Panc1 (cell line): ENCODE data around the gene NANOS2. TPM values are rescaled to one million over a fixed set of nuclear protein-coding genes. Genes with fewer than 3 reads are reported as not detected.

ENCODE experiments used
- ATAC-seq: fragments of 200-7000 bp; cut with Tn5 transposase; 2 replicates; pipeline ENCODE4 v1.9.1; 2020; ENCODE audit warnings: mild to moderate bottlenecking, moderate library complexity
- BruUV-seq: library from RNA; stranded (reverse); fragments of 400-500 nt; replicated peaks from 2 replicates; lab custom pipeline; 2021; lab: Mats Ljungman, UMichigan
- CTCF ChIA-PET: fragments of 300-600 bp; sonication (Branson Sonifier 250); formaldehyde crosslinking; loops from one replicate; lab custom pipeline; 2022; ENCODE audit warnings: antibody characterized with exemption; lab: Charles Lee
- POLR2A ChIA-PET: fragments of 300-600 bp; sonication (Branson Sonifier 250); formaldehyde crosslinking; loops from one replicate; lab custom pipeline; 2022; ENCODE audit warnings: antibody characterized with exemption; lab: Charles Lee
- DNase-seq: peaks from one replicate; pipeline ENCODE4 v3.0.0-alpha.2; 2010; ENCODE audit warnings: low read depth, low spot score
- H3K27ac ChIP-seq: 2 replicates; pipeline ENCODE4 v1.5.1; 2011; ENCODE audit warnings: mild to moderate bottlenecking, low read length, inconsistent platforms
- H3K27me3 ChIP-seq: fragments of 200-500 bp; sonication (Bioruptor generic); 2 replicates; pipeline ENCODE4 v1.6.0; 2014; ENCODE audit warnings: low read length, inconsistent platforms; ENCODE audit not compliant: control insufficient read depth, insufficient read depth
- H3K36me3 ChIP-seq: fragments of 200-500 bp; sonication (Bioruptor generic); 2 replicates; pipeline ENCODE4 v1.5.1; 2014; ENCODE audit warnings: inconsistent platforms, mild to moderate bottlenecking, low read length, moderate library complexity; ENCODE audit not compliant: control insufficient read depth, insufficient read depth
- H3K4me1 ChIP-seq: 2 replicates; pipeline ENCODE4 v1.5.1; 2011; ENCODE audit warnings: inconsistent platforms, mild to moderate bottlenecking, low read length, moderate library complexity; ENCODE audit not compliant: control insufficient read depth, insufficient read depth
- H3K4me3 ChIP-seq, 2 experiments: 2 replicates each; pipeline ENCODE4 v1.5.1; 2011 to 2012; ENCODE audit warnings: low read depth in 2 of 2, low read length in 2 of 2, mild to moderate bottlenecking in 2 of 2, inconsistent platforms in 1 of 2, moderate library complexity in 1 of 2
- H3K9me3 ChIP-seq: fragments of 200-500 bp; sonication (Bioruptor generic); 2 replicates; pipeline ENCODE4 v1.5.1; 2014; ENCODE audit warnings: low read depth, mild to moderate bottlenecking, inconsistent platforms, low read length, moderate library complexity; ENCODE audit not compliant: control insufficient read depth, insufficient read depth
- POLR2AphosphoS5 ChIP-seq: IDR thresholded peaks from 2 replicates; pipeline ENCODE4 v1.6.1; 2012; ENCODE audit warnings: mild to moderate bottlenecking, low read depth, low read length, moderate library complexity
- SIN3A ChIP-seq: IDR thresholded peaks from 2 replicates; pipeline ENCODE4 v1.6.1; 2012; ENCODE audit warnings: low read depth, mild to moderate bottlenecking, low read length, moderate library complexity, borderline replicate concordance; ENCODE audit not compliant: insufficient read depth
- TCF7L2 ChIP-seq: IDR thresholded peaks from 2 replicates; pipeline ENCODE4 v1.6.1; 2011; ENCODE audit warnings: mild to moderate bottlenecking, low read depth, low read length, inconsistent platforms
- in situ Hi-C: cut with HindIII; loops from 2 replicates; pipeline ENCODE4 v1.10.0; 2016; ENCODE audit warnings: low sequenced_read_pairs, low pct_unique_long_range_greater_than_20kb
- intact Hi-C: fragments of 100-400 bp; cut with micrococcal nuclease; formaldehyde crosslinking; loops from one replicate; pipeline ENCODE4 v1.10.0; 2022; ENCODE audit not compliant: unreplicated experiment
- total RNA-seq: library from RNA; stranded (reverse); gene quantifications from one replicate; pipeline ENCODE4 v1.2.1, GENCODE V29; 2021; ENCODE audit not compliant: unreplicated experiment
- TF ChIP-seq, protein P1 (sequence below), 2 experiments: IDR thresholded peaks; 2 replicates each; pipeline ENCODE4 v1.6.1; 2011 to 2012; ENCODE audit warnings: low read depth in 2 of 2, control low read depth in 1 of 2, low read length in 1 of 2, mild to moderate bottlenecking in 1 of 2, moderate library complexity in 1 of 2; ENCODE audit not compliant: insufficient read depth in 1 of 2
- TF ChIP-seq, protein P2 (sequence below): fragments of 450-650 bp; IDR thresholded peaks from 2 replicates; pipeline ENCODE4 v1.5.1; 2017; ENCODE audit warnings: mild to moderate bottlenecking

Gene NANOS2
- total RNA-seq, 1 experiment from 2014 or later, result not detected

DNA sequence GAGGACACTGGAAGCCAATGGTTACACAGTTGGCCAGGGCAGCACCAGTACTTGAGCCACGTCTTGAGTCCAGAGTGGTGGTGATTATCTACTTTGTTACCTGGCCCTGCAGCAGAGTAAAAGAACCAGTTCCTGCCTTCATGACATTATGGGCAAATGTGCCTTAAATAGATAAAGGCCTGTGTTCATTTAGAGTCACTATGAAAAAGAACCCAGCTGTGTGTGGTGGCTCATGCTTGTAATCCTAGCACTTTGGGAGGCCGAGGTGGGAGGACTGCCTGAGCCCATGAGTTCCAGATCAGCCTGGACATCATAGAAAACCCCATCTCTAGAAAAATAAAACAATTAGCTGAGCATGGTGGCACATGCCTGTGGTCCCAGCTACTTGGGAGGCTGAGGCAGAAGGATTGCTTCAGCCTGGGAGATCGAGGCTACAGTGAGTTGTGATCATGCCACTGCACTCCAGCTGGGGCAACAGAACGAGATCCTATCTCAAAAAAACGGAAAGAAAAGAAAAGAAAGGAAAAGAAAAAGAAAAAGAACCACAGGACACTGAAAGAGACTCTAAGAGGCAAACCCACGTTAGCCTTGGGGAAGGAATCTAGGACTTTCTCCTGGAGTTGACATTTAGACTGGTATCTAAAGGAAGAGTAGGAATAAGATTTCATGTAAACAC, 25.2 kb downstream of the NANOS2 start:
- POLR2A ChIA-PET, result no interaction called here
- CTCF ChIA-PET, result no interaction called here
- TF ChIP-seq SIN3A (no peak), TCF7L2 (no peak), POLR2AphosphoS5 (no peak)
- TF ChIP-seq, protein P1, sequence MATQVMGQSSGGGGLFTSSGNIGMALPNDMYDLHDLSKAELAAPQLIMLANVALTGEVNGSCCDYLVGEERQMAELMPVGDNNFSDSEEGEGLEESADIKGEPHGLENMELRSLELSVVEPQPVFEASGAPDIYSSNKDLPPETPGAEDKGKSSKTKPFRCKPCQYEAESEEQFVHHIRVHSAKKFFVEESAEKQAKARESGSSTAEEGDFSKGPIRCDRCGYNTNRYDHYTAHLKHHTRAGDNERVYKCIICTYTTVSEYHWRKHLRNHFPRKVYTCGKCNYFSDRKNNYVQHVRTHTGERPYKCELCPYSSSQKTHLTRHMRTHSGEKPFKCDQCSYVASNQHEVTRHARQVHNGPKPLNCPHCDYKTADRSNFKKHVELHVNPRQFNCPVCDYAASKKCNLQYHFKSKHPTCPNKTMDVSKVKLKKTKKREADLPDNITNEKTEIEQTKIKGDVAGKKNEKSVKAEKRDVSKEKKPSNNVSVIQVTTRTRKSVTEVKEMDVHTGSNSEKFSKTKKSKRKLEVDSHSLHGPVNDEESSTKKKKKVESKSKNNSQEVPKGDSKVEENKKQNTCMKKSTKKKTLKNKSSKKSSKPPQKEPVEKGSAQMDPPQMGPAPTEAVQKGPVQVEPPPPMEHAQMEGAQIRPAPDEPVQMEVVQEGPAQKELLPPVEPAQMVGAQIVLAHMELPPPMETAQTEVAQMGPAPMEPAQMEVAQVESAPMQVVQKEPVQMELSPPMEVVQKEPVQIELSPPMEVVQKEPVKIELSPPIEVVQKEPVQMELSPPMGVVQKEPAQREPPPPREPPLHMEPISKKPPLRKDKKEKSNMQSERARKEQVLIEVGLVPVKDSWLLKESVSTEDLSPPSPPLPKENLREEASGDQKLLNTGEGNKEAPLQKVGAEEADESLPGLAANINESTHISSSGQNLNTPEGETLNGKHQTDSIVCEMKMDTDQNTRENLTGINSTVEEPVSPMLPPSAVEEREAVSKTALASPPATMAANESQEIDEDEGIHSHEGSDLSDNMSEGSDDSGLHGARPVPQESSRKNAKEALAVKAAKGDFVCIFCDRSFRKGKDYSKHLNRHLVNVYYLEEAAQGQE (IDR thresholded peaks at IDR 0.05; ENCODE audit: insufficient read depth in 1 of 2, low read depth in 2 of 2, low read length in 1 of 2), result no peak
- TF ChIP-seq, protein P2, sequence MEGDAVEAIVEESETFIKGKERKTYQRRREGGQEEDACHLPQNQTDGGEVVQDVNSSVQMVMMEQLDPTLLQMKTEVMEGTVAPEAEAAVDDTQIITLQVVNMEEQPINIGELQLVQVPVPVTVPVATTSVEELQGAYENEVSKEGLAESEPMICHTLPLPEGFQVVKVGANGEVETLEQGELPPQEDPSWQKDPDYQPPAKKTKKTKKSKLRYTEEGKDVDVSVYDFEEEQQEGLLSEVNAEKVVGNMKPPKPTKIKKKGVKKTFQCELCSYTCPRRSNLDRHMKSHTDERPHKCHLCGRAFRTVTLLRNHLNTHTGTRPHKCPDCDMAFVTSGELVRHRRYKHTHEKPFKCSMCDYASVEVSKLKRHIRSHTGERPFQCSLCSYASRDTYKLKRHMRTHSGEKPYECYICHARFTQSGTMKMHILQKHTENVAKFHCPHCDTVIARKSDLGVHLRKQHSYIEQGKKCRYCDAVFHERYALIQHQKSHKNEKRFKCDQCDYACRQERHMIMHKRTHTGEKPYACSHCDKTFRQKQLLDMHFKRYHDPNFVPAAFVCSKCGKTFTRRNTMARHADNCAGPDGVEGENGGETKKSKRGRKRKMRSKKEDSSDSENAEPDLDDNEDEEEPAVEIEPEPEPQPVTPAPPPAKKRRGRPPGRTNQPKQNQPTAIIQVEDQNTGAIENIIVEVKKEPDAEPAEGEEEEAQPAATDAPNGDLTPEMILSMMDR, result no peak
- no peak for ATAC-seq
- intact Hi-C loops, result no loop called here
- no TSS peak for BruUV-seq
- in situ Hi-C loops, result no loop called here
- DNase-seq, result no peak
- Histone ChIP-seq H3K27ac (no peak overlapping the region), H3K27me3 (no peaks in the 10 kb centered on the region), H3K4me1 (peaks cover 5% of the 10 kb centered on the region), H3K4me3 (no peak overlapping the region), H3K36me3 (no peaks in the 10 kb centered on the region), H3K9me3 (no peaks in the 10 kb centered on the region)

DNA sequence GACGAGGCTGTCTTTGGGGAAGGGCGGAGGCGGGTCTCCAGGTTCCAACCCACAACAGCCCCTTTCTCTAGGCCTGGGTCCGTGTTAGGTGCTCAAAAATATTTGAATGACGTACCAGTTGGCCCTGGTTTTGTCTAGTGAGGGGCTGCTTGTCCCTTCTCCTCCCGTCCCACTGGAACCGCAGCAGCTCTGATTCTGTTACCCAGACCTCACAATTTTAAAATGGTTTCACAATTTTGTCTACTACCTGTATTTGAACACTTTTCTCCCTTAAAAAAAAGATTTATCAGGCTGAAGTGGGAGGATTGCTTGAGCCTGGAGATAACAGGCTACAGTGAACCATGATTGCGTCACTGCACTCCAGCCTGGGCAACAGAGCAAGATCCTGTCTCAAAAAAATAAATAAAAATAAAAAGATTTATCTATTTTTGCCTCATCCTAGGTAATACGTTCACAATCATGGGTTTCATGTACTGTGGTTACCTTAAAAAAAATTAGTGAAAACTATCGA, 27.3 kb downstream of the NANOS2 start:
- TF ChIP-seq, protein P2, result no peak
- no peak for TF ChIP-seq SIN3A
- no peak for TF ChIP-seq TCF7L2
- TF ChIP-seq, protein P1 (IDR thresholded peaks at IDR 0.05; ENCODE audit: insufficient read depth in 1 of 2, low read depth in 2 of 2, low read length in 1 of 2), result no peak
- TF ChIP-seq POLR2AphosphoS5, result no peak
- ChIA-PET CTCF (no interaction called here), POLR2A (no interaction called here)
- in situ Hi-C loops (no loop called here), intact Hi-C loops (no loop called here)
- BruUV-seq, result no TSS peak
- peak overlapping the region; percentile 93 for H3K27ac ChIP-seq
- H3K9me3 ChIP-seq, result no peaks in the 10 kb centered on the region
- H3K4me1 ChIP-seq, result peaks cover 9% of the 10 kb centered on the region
- DNase-seq (no peak), ATAC-seq (no peak)
- H3K27me3 ChIP-seq, result no peaks in the 10 kb centered on the region
- H3K4me3 ChIP-seq, result peak overlapping the region; percentile 51 to 69
- no peaks in the 10 kb centered on the region for H3K36me3 ChIP-seq
